NK-92 treated with Interleukin-12 subunit alpha and Interleukin-12 subunit beta, amount 100 ng/mL, for 24 hours (cell line): ENCODE data around the gene TRIM63.

ENCODE experiments used
- DNase-seq: peaks from one replicate; lab custom pipeline; 2025; lab: John Stamatoyannopoulos, UW

Gene TRIM63

GRCh38 chr1:26016258-26016952 lies 51.0 kb downstream of the TRIM63 start:
- DNase-seq = no peak

GRCh38 chr1:26015358-26015757 lies 52.1 kb downstream of the TRIM63 start:
- DNase-seq = no peak

GRCh38 chr1:26014179-26014578 lies 53.3 kb downstream of the TRIM63 start:
- no peak for DNase-seq

GRCh38 chr1:26012864-26013263 lies 54.6 kb downstream of the TRIM63 start:
- DNase-seq = no peak

GRCh38 chr1:26010825-26011224 lies 56.6 kb downstream of the TRIM63 start:
- DNase-seq = no peak

GRCh38 chr1:26009796-26010447 lies 57.5 kb downstream of the TRIM63 start:
- DNase-seq = no peak

- no peak for DNase-seq
Measured at GRCh38 chr1:26006710-26007109, 60.7 kb downstream of the TRIM63 start.

DNA sequence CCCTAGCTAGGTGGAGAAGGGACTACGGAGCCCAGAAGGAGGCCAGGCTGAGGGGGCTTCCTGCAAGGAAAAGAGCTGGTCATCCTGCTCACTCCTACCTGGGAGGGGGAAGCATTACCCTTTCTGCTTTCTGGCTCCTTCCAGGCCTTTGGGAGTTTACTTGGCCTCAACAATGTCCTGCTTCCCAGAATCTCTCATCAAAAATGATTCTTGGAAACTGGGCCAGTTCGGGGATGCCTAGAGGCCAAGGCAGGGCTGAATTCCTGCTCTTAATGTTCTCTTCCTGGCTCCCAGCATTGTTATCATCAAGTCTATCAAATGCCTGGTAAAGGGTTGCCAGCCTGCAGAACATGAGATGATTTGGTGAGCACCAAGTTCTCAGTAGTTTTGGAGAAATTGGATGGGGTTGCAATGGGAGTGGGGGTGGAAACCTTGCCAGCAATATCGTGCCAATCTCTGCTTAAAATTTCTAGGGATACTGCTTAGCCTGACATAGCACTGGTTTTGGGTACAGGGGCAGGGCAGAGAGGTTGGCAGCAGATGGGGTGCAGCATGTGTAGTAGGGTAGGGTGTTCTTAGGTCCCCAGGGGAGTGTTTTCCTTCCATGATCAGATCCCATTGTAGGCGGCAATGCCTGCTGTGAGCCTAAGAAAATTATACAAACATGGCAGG lies 61.9 kb downstream of the TRIM63 start:
- DNase-seq = no peak

DNA sequence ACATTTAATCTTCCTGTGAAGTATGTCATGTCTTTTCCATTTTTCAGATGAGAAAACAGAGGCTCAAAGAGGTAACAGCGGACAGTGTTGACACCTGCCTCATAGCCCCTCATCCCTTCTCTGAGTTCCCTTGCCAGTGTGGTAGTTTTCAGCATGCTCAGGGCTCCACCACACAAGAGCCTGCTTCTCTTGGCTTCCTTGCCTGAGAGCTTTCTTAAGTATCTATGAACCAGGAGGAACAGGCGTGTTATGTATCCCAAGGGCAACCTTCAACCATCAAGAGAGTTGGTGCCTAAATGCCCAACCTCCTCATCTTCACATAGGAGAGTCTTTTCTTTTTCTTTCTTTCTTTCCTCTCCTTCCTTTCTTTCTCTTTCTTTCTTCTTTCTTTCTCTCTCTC lies 63.7 kb downstream of the TRIM63 start:
- no peak for DNase-seq

- DNase-seq = no peak
Measured at GRCh38 chr1:26003262-26003661, 64.2 kb downstream of the TRIM63 start.
